Raji (cell line): ENCODE measurements around the gene LTBP4.
A peak's percentile ranks its signal among the peaks of the same experiment; 100 is the strongest.

Source experiments
- POLR2A ChIP-seq: IDR thresholded peaks from 2 replicates; pipeline ENCODE4 v1.6.1; 2011; ENCODE audit warnings: low read depth, low read length, control low read depth; ENCODE audit not compliant: insufficient read depth

LTBP4 gene

GRCh38 chr19:40588926-40589569, 12.1 kb upstream of the LTBP4 start:
- no peak for TF ChIP-seq POLR2A

GRCh38 chr19:40589591-40590429, 11.4 kb upstream of the LTBP4 start:
- no peak for TF ChIP-seq POLR2A

- TF ChIP-seq POLR2A = no peak
Observed at GRCh38 chr19:40590464-40591265, 10.5 kb upstream of the LTBP4 start.

GRCh38 chr19:40592170-40592569, 9.0 kb upstream of the LTBP4 start:
- no peak for TF ChIP-seq POLR2A

GRCh38 chr19:40594255-40594654, 6.9 kb upstream of the LTBP4 start:
- TF ChIP-seq POLR2A = no peak

- no peak for TF ChIP-seq POLR2A
Observed at GRCh38 chr19:40594657-40595091, 6.5 kb upstream of the LTBP4 start.

- no peak for TF ChIP-seq POLR2A
Observed at GRCh38 chr19:40596608-40597328, 4.4 kb upstream of the LTBP4 start.

GRCh38 chr19:40597329-40597838, 3.8 kb upstream of the LTBP4 start:
- TF ChIP-seq POLR2A = no peak

- TF ChIP-seq POLR2A = no peak
Observed at GRCh38 chr19:40598121-40598917, 2.9 kb upstream of the LTBP4 start.

GRCh38 chr19:40598918-40599307, 2.3 kb upstream of the LTBP4 start:
- no peak for TF ChIP-seq POLR2A

- TF ChIP-seq POLR2A = 0 out of 2 replicates have a peak, but pooled peaks have one; percentile 14
Observed at GRCh38 chr19:40599331-40599901, 1.8 kb upstream of the LTBP4 start.

- TF ChIP-seq POLR2A = no peak
Observed at GRCh38 chr19:40599902-40600569, 1.1 kb upstream of the LTBP4 start.

GRCh38 chr19:40600570-40601133, 517 bp upstream of the LTBP4 start:
- TF ChIP-seq POLR2A = no peak
